HG02623 (cell line): ENCODE data around the gene KRTDAP.

Experiments
- ATAC-seq: cut with Tn5 transposase; IDR thresholded peaks from one replicate; pipeline ENCODE4 v1.9.1; 2021; ENCODE audit warnings: moderate library complexity; ENCODE audit not compliant: unreplicated experiment

The KRTDAP gene

GRCh38 chr19:35513628-35514281 lies 23.5 kb upstream of the KRTDAP start, which contains the start of gene DMKN:
TSS of gene DMKN (minus strand) at chr19:35513649. CDS start at chr19:35513475, 174 bp downstream.
- no peak for ATAC-seq

- ATAC-seq = no peak
Observed at GRCh38 chr19:35512831-35513627, 22.8 kb upstream of the KRTDAP start.

GRCh38 chr19:35511337-35511736 lies 21.1 kb upstream of the KRTDAP start:
- no peak for ATAC-seq

- no peak for ATAC-seq
Observed at GRCh38 chr19:35510626-35510964, 20.3 kb upstream of the KRTDAP start.

- ATAC-seq = no peak
Observed at GRCh38 chr19:35509861-35510625, 19.8 kb upstream of the KRTDAP start.

GRCh38 chr19:35509018-35509652 lies 18.9 kb upstream of the KRTDAP start:
- ATAC-seq = no peak

- ATAC-seq = no peak
Observed at GRCh38 chr19:35508129-35508528, 17.9 kb upstream of the KRTDAP start.

- no peak for ATAC-seq
Observed at GRCh38 chr19:35507561-35507960, 17.3 kb upstream of the KRTDAP start.

- no peak for ATAC-seq
Observed at GRCh38 chr19:35506011-35506410, 15.7 kb upstream of the KRTDAP start.

- no peak for ATAC-seq
Observed at GRCh38 chr19:35502751-35503150, 12.5 kb upstream of the KRTDAP start.

- ATAC-seq = no peak
Observed at GRCh38 chr19:35501684-35502083, 11.4 kb upstream of the KRTDAP start.

GRCh38 chr19:35500611-35501010 lies 10.3 kb upstream of the KRTDAP start:
- no peak for ATAC-seq

GRCh38 chr19:35498984-35499527 lies 8.8 kb upstream of the KRTDAP start:
- ATAC-seq = no peak

GRCh38 chr19:35498220-35498619 lies 8.0 kb upstream of the KRTDAP start:
- ATAC-seq = no peak

- ATAC-seq = no peak
Observed at GRCh38 chr19:35497406-35497805, 7.1 kb upstream of the KRTDAP start.

GRCh38 chr19:35495107-35496064 lies 5.1 kb upstream of the KRTDAP start:
- no peak for ATAC-seq

GRCh38 chr19:35493971-35494370 lies 3.7 kb upstream of the KRTDAP start:
- ATAC-seq = no peak

GRCh38 chr19:35491836-35492360 lies 1.6 kb upstream of the KRTDAP start:
- ATAC-seq = no peak

- no peak for ATAC-seq
Observed at GRCh38 chr19:35488677-35489076, 1.6 kb downstream of the KRTDAP start.
